SK-MEL-5 (cell line): ENCODE measurements around the gene TMCO4. TPM values are rescaled to one million over a fixed set of nuclear protein-coding genes. Genes with fewer than 3 reads are reported as not detected.

ENCODE experiments used
- DNase-seq: peaks from one replicate; pipeline ENCODE4 v3.0.0-alpha.2; 2016; ENCODE audit warnings: low read depth, low spot score
- in situ Hi-C: cut with HindIII; loops from 2 replicates; pipeline ENCODE4 v1.10.0; 2016; ENCODE audit warnings: low sequenced_read_pairs, high pct_unique_total_duplicates, low pct_unique_long_range_greater_than_20kb
- total RNA-seq: library from RNA; depleted of rRNA; stranded (reverse); fragments of >200 nt; shearing (Covaris generic); gene quantifications from 2 replicates; pipeline ENCODE4 v1.2.3, GENCODE V29; 2014

The TMCO4 gene
- total RNA-seq, 1 experiment from 2014 or later: 19.8 TPM

DNA sequence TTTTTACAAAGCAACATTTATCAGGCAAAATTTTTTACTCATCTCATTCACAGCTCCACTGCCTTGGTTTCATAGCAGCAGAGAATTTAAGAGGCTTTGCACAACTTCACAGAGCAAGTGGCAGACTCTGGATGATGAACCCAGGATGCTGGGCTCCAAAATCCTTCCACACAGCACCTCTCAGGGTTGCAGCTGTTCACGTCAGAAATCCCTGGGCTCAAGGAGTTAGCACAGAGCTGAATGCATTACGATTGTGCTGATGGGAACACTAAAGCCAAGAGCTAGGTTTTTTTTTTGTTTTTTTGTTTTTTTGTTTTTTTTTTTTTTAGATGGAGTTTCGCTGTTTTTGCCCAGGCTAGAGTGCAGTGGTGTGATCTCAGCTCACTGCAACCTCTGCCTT is 137.4 kb downstream of the TMCO4 start:
- DNase-seq: no peak
- in situ Hi-C loops: no loop called here

- in situ Hi-C loops: no loop called here
Observed at GRCh38 chr1:19661721-19662228, 137.9 kb downstream of the TMCO4 start.

GRCh38 chr1:19658186-19658585 is 141.5 kb downstream of the TMCO4 start:
- DNase-seq: no peak
- in situ Hi-C loops: no loop called here

More at GRCh38 chr1:19661721-19662228, 137.9 kb downstream of the TMCO4 start:
- peak; percentile 44 for DNase-seq

GRCh38 chr1:19657511-19657910 is 142.2 kb downstream of the TMCO4 start:
- no peak for DNase-seq
- in situ Hi-C loops: no loop called here

DNA sequence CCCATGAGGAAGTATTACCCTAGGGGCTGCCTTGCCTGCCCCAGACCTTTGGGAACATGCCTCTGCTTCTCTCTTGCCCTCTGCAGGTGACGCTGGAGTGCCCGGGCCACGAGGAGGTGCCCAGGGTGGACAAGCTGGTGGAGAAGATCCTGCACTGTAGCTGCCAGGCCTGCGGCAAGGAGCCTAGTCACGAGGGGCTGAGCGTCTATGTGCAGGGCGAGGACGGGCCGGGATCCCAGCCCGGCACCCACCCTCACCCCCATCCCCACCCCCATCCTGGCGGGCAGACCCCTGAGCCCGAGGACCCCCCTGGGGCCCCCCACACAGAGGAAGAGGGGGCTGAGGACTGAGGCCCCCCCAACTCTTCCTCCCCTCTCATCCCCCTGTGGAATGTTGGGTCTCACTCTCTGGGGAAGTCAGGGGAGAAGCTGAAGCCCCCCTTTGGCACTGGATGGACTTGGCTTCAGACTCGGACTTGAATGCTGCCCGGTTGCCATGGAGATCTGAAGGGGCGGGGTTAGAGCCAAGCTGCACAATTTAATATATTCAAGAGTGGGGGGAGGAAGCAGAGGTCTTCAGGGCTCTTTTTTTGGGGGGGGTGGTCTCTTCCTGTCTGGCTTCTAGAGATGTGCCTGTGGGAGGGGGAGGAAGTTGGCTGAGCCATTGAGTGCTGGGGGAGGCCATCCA is 142.8 kb downstream of the TMCO4 start:
- no peak for DNase-seq
- in situ Hi-C loops: no loop called here

GRCh38 chr1:19656134-19656779 is 143.5 kb downstream of the TMCO4 start:
- in situ Hi-C loops: no loop called here
- DNase-seq: no peak

GRCh38 chr1:19655718-19656080 is 144.0 kb downstream of the TMCO4 start:
- in situ Hi-C loops: no loop called here
- no peak for DNase-seq

GRCh38 chr1:19654886-19655717 is 144.6 kb downstream of the TMCO4 start:
- in situ Hi-C loops: no loop called here
- no peak for DNase-seq

DNA sequence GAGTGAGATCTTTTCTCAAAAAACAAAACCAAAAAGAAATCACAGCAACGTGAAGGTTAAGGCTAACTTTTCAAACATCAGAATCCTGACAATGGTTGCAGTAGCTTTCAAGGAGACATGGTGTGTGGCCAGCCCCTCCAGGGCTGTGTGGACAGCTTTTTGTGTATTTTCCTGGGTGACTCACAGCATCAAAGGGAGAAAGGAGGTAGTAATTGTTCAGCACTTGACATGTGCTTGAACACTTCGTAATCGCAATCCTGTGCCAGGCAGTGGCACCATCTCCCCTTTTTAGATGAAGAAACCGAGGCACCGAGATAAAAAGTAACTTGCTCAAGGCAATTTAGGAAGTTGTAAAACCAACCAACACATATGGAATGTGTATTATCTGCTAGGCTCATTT is 145.3 kb downstream of the TMCO4 start:
- no peak for DNase-seq
- in situ Hi-C loops: no loop called here

GRCh38 chr1:19651141-19651737 is 148.5 kb downstream of the TMCO4 start:
- DNase-seq: peak; percentile 60
- in situ Hi-C loops: no loop called here

- in situ Hi-C loops: no loop called here
- no peak for DNase-seq
Observed at GRCh38 chr1:19650416-19651140, 149.1 kb downstream of the TMCO4 start.

GRCh38 chr1:19648689-19649088 is 151.0 kb downstream of the TMCO4 start:
- peak; percentile 44 for DNase-seq
- in situ Hi-C loops: no loop called here

GRCh38 chr1:19648239-19648638 is 151.5 kb downstream of the TMCO4 start:
- no peak for DNase-seq
- in situ Hi-C loops: no loop called here

DNA sequence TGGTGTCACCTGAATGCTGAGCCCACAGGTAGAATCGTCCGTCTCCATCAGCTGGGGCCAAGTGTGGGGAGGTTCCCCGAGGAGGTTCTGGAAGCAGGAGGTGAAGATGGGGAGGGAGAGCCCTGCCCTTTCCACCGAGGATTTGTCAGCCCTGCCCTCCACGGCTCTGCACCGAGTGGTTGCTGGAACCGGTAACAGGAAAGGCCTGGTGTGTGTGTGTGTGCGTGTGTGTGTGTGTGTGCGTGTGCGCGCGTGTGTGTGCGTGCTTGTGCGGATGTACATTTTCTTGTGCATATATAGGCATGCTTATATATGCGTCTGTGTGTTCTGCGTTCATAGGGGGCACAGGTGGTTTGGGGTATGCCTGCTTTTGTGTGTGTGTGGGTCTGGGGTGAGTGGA is 152.1 kb downstream of the TMCO4 start:
- no peak for DNase-seq
- in situ Hi-C loops: no loop called here

DNA sequence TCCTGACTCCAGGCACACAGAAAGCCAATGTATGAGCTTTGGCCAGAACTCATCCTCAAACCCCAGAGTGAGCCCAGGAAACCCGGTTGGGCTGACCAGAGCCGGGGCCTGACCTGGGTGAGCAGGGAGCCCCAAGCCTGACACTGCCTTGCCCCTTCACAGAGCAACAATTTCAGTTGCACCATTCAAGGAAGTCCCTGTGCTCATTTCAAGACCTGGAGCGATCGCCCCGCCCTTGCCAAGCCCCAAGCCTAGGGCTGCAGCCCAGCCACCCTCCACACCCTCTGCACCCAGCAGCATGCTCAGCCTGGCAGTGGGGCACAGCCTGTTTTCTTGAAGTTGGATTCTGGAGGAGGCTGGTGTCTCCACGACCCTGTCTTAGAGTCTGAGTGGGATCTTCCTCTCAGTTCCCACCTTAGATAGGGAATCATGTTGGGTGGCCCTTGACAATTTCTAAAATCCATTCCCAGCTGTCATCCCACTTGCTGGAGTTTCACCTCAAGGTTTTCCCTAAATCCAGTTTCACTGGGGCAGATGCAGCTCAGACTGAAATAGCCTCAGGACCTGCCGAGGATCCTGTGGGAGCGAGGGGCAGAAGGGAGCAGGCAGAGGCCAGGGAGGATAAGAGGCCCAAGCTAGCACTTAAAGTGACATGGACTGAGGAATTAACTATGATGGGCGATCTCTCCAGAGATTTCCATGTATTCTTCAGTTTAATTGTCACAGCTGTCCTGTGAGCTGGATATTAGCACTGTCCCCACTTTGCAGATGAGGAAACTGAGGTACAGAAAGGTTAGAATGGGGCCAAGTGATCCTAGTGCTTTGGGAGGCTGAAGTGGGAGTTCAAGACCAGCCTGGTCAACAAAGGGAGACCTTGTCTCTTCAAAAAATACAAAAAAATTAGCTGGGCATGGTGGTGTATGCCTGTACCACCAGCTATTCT is 153.1 kb downstream of the TMCO4 start:
- in situ Hi-C loops: no loop called here
- no peak for DNase-seq

DNA sequence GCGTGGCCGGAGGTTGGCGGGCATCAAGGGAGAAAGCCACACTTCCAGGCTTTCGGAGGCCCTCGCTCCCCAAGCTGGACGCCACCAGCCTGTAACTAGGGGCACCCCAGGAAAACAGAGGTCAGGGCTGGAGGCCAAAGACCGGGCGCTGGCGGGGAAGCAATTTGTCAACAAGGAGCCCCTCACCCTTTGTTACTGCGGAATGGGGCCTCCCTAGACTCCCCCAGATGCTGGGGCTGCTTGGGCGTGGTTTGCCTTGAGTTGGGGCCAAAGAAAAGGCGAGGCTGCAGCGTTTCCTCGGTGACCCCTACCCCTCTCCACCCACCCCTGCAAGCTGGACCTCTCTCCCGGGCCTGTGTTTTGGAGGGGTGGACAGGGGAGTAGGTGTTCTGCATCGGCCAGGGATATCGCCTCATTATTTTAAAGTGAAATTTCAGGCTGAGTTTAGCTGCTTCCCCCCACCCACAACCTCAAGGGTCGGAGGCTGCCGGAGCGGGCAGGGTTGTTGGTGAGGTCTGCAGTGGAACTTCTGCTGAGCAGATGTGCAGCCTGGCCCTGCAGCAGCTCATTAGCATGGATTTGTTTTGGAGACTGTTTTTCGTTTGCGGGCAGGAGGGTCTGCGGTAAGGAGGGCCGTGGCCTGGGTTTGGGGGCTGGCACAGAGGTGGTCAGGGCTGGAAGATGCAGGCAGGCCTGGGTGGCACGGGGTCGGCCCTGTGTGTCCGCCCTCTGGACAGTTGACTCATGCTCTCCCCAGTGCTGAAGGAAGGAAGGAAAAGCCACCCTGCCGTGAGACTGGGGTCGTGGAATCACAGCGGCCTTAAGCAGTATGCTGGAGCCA is 154.1 kb downstream of the TMCO4 start:
- in situ Hi-C loops: no loop called here
- no peak for DNase-seq
